NCI-H524 treated with DMSO at 0.1 percent for 48 hours (cell line): ENCODE results near the gene RASGRP4.
"Not testable (repeated sequence)": the region's sequence is repeated elsewhere in the genome, so short reads cannot be mapped to it uniquely, and the experiment has no call there.

ENCODE experiments used
- DNase-seq: peaks from one replicate; lab custom pipeline; 2025; lab: John Stamatoyannopoulos, UW

The RASGRP4 gene

GRCh38 chr19:38370299-38370698 lies 55.7 kb downstream of the RASGRP4 start:
- no peak for DNase-seq

GRCh38 chr19:38369584-38369983 lies 56.4 kb downstream of the RASGRP4 start:
- no peak for DNase-seq

- no peak for DNase-seq
These were observed 59.0 kb downstream of the RASGRP4 start for GRCh38 chr19:38367041-38367440.

- DNase-seq, result not testable (repeated sequence)
These were observed 62.9 kb downstream of the RASGRP4 start for GRCh38 chr19:38362946-38363688.

- peak; percentile 17 for DNase-seq
These were observed 63.7 kb downstream of the RASGRP4 start for GRCh38 chr19:38362076-38362945.

GRCh38 chr19:38361633-38362075 lies 64.4 kb downstream of the RASGRP4 start:
- no peak for DNase-seq

- DNase-seq, result no peak
These were observed 65.0 kb downstream of the RASGRP4 start for GRCh38 chr19:38360839-38361631.

GRCh38 chr19:38360351-38360750 lies 65.7 kb downstream of the RASGRP4 start:
- DNase-seq, result no peak

GRCh38 chr19:38359242-38360021 lies 66.6 kb downstream of the RASGRP4 start:
- no peak for DNase-seq
